Activated naive CD4-positive, alpha-beta T cell treated with Interleukin-2 at 50 U/mL for 16 hours (primary cell): ENCODE results near the gene ACOX3.

Experiments
- DNase-seq: peaks from one replicate; pipeline ENCODE4 v3.0.0-alpha.2; 2020

Gene ACOX3

DNA sequence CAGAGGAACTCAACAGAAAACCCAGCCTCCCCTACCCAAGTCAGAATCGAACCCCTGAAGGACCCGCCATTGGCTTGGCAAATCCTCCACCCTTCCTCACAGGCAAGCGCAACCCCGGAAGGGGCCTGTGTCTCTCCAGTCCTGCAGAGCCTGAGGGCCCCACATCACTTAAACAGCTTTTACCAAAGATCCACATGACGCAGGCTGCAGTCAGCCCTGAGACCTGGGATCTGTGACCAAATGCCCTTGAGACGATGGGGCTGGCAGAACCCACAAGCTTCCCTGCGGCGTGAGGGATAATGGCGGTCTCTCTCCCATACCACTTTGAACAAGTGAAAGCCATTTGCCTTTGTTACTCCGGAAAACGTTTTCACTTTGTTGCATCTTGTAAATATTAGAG, 54.9 kb downstream of the ACOX3 start:
- no peak for DNase-seq

DNA sequence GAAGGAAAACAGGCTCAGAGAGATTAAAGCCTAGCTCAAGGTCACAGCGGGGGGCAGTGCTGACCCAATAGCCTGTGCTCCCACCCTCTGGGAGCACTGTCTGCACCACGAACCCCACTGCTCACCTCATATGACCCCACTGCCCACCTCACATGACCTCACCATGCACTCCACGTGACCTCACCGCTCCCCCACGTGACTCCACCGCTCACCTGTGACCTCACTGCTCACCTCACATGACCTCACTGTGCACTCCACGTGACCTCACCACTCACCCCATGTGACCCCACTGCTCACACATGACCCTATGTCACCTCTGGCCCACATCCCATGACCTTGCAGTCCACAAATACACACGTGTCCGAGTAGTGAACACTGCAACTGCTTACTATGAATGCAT, 55.4 kb downstream of the ACOX3 start:
- no peak for DNase-seq

- DNase-seq, result no peak
Observed at GRCh38 chr4:8384397-8385060, 56.0 kb downstream of the ACOX3 start.

DNA sequence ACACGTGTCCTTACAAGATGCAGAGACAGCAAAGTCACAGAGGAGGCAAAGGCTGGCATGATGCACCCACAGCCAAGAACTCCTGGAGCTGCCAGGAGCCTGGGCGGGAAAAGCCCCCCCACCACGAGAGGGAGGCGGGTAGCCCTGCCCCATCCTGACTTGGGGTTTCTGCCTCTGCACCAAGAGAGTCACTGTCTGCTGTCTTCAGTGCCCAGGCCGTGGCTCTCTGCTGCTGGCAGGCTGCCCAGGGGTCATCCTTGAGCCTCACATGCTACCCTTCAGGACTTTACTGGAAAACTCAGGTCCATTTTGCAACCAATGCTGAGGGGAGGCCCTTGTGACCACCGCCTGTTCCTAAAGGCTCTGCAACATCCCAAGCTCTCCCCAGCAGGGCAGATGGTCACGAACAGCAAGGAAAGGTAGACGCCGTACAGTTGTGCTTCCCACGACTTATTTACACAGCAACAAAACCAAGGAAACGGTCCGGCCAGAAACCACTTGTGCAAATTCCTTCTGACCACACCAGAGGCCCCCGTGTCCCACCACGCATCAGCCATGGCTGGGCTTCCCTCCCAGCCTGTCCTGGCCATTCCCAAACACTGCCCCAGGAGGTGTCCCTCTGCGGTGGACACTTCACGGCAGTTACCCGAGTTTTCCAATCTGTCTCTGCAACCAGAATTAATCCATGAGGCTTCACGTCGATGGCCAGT, 56.9 kb downstream of the ACOX3 start:
- no peak for DNase-seq

DNA sequence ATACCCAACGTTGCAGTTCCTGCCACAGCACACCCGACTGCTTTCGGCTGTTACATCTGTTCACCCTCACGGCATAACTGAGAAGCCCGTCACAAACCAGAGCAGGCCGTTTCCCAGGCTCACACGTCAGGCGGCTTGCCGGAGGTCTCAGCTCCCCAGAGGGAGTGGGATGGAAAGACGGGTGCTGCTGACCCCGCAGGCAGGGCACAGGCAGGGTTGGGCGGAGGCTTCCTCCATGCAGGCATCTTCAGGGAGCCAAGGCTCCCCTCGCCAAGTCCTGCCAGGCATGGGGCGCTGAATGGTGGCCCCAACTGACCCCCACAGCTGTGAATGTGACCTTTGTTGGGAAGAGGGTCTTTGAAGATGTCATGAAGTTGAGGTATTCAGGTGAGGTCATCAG, 57.5 kb downstream of the ACOX3 start:
- DNase-seq, result no peak

- DNase-seq, result no peak
Observed at GRCh38 chr4:8381814-8382581, 58.5 kb downstream of the ACOX3 start.

- DNase-seq, result no peak
Observed at GRCh38 chr4:8380511-8381415, 59.8 kb downstream of the ACOX3 start.

GRCh38 chr4:8379771-8380170, 60.8 kb downstream of the ACOX3 start:
- DNase-seq, result no peak

DNA sequence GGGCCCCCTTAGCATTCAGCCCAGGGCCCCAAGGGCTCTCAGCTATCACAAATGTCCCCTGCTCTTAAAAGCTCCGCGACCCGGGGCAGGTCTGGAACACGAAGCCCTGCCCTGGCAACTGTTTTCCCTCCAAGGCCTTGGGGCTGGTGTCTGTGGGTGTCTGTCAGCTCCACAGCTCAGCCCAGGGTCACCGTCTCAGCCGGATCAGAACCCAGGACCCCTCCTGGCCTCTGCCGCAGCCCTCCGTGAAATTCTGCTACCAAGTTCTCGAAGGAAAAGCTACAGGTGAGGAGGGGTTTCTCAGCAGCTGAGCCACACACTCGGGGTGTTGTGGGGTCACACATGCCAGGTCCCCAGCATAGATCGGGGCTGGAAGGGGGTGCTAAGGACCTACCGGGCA, 61.2 kb downstream of the ACOX3 start:
- DNase-seq, result no peak

- no peak for DNase-seq
Observed at GRCh38 chr4:8378776-8379175, 61.7 kb downstream of the ACOX3 start.

DNA sequence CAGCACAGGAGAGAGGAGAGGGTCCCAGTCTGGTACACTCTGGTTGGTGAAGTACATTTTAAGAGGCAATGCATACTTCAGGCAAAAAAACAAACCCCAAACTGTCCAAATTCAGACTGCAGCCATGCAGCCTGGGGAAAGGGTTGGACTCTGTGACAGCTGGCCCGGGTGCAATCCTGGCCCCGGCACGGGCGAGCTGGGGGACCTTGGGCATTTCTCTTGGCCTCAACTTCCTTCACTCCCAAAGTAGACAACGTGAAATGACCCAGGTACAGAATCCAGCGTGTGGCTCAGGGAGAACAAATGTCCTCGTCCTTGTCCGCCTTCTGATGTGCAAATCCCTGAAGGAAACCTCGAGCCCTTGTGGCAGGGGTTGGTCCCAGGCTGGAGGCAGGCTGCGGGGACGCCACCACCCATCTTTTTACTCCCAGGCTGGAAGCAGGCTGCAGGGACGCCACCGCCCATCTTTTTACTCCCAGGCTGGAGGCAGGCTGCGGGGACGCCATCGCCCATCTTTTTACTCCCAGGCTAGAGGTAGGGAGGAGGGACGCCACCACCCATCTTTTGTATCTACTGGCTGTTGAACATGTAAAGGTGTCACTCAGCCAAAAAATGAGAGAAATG, 62.3 kb downstream of the ACOX3 start:
- DNase-seq, result no peak

DNA sequence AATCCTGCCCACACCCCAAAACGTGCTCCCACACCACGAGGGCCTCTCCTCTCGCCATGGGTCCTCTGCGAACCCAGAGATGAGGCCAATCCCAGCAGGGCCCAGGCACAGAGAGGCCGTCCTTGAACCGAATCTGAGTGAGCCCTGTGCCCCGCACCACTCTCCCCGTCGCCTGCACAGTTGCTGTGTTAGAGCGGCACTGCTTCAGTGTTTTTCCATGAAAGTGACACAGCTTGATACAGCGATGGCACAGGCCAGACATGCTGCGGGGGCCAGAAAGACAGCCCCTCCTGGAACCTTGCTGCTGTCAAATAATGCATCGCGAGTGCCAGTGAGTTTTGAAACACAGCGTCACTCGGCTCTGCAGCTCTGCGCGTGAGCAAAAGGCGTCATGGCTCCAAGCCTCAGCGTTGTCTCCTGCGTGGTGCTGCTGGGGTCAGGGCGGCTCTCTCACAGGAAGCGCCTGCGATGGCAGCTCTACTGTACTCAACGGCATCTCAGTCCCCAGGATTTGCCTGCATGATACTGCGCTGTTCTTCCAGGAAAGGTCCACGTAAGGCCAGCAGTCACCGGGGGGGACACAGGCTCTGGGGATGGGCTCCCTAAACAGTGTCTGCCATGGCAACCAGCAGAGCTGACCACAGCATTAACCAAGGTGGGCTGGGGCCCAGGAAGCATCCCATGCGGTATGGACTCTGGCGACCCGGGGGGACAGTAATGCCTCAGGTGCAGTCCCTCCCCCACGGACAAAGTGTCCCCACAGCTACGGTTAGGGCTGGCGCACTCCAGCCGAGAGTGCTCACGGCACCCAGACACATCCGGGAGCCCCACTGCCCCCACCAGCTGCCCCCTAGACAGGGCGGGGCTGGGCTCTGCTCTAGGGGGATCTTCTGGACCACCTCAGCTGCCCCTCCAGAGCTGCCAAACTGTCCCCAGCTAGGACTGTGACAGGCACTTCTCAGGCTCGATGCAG, 63.1 kb downstream of the ACOX3 start:
- DNase-seq, result no peak

- DNase-seq, result no peak
Observed at GRCh38 chr4:8376361-8377102, 64.0 kb downstream of the ACOX3 start.

GRCh38 chr4:8374851-8375649, 65.5 kb downstream of the ACOX3 start:
- DNase-seq, result no peak

DNA sequence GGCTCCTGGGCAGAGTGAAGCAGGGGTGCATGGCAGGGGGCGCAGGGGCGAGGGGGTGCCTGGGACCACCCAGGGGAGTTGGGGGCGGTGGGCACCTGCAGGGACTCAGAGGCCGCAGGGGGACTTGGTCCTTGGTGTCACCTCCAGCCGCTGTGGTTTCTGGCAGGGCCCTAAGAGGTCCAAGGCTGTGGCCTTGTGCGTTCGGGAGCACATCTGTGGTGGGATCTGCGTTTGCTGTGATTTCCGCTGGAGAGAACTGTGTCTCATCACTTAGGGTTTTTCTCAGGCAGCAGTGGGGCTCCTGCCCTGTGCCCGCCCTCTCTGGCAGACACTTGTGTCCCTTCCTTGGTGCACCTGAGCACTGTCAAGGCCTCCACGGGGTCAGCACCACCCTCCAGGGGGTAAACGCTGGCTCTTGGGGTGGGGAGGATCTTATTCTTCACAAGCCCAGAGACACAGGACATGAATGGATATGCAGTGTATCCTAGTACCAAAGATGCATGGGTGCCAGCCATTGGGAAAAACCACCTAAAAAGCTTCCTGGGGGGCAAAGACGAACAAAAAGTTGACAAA, 66.5 kb downstream of the ACOX3 start:
- no peak for DNase-seq

- DNase-seq, result no peak
Observed at GRCh38 chr4:8373270-8373972, 67.1 kb downstream of the ACOX3 start.

GRCh38 chr4:8372506-8372905, 68.0 kb downstream of the ACOX3 start:
- no peak for DNase-seq

DNA sequence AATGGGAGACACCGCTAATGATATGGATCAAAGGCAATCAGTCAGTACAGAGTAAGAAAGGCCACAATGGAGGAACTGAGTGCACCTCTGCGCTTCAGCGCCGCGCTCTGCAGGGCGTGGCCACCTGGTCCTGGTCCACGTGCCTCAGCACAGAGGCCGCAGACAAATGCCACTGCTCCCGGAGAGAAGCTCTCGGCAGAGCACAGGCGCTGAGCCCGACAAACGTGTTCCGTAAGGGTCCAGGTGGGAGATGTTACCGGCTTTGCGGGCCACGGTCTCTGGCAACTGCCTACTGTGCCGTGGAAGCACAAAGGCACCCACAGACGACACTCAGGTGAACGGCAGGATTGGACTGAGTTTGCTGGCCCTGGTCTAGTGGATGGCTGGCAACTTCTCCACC, 68.9 kb downstream of the ACOX3 start:
- no peak for DNase-seq
